Kidney (tissue), 14 donors: ENCODE results near the gene IDUA. TPM values are rescaled to one million over a fixed set of nuclear protein-coding genes. Genes with fewer than 3 reads are reported as not detected.

Experiments
- DNase-seq, 5 donors: peaks; one replicate each; pipeline ENCODE4 v3.0.0-alpha.2; 2013 to 2020
- FAIRE-seq: peaks from 2 replicates; lab custom pipeline; 2012; peaks lifted over from hg19 to GRCh38; lab: Jason Lieb, UNC
- H3K27ac ChIP-seq, 2 donors: one replicate each; pipeline ENCODE4 v1.7.0; 2013; ENCODE audit warnings: low read depth in 2 of 2, low read length in 2 of 2, inconsistent platforms in 1 of 2
- H3K27me3 ChIP-seq: one replicate; pipeline ENCODE4 v1.7.1; 2013; ENCODE audit warnings: low read length, inconsistent platforms; ENCODE audit not compliant: control insufficient read depth, insufficient read depth
- H3K36me3 ChIP-seq, 3 donors: one replicate each; pipeline versions ENCODE4 v1.7.0 to v1.7.1; 2013; ENCODE audit warnings: low read length in 3 of 3, control low read depth in 1 of 3, inconsistent platforms in 1 of 3; ENCODE audit not compliant: insufficient read depth in 3 of 3, control insufficient read depth in 2 of 3
- H3K4me1 ChIP-seq, 3 donors: one replicate each; pipeline versions ENCODE4 v1.7.0 to v1.7.1; 2013; ENCODE audit warnings: low read length in 3 of 3, inconsistent platforms in 1 of 3, low read depth in 1 of 3; ENCODE audit not compliant: control insufficient read depth in 2 of 3, insufficient read depth in 2 of 3
- H3K4me3 ChIP-seq, 3 donors: one replicate each; pipeline versions ENCODE4 v1.7.0 to v1.8.1; 2013; ENCODE audit warnings: low read length in 3 of 3, control low read depth in 1 of 3, inconsistent platforms in 1 of 3
- H3K9ac ChIP-seq, 3 donors: one replicate each; pipeline versions ENCODE4 v1.7.0 to v1.7.1; 2013; ENCODE audit warnings: low read length in 3 of 3, control low read depth in 1 of 3, inconsistent platforms in 1 of 3
- H3K9me3 ChIP-seq, 3 donors: one replicate each; pipeline versions ENCODE4 v1.7.0 to v1.7.1; 2013; ENCODE audit warnings: low read length in 3 of 3, control low read depth in 1 of 3, inconsistent platforms in 1 of 3; ENCODE audit not compliant: control insufficient read depth in 2 of 3, insufficient read depth in 1 of 3
- intact Hi-C: fragments of 100-400 bp; cut with DNase I; formaldehyde crosslinking; loops from one replicate; pipeline ENCODE4 v1.11.1; 2022
- polyA plus RNA-seq: library from polyadenylated mRNA; stranded (reverse); fragments of 350-450 nt; fragmentation: Illumina TruSeq; extraction: RNeasy Lipid Tissue Mini Kit (QIAGEN cat#74804); gene quantifications from one replicate; pipeline ENCODE4 v1.2.3, GENCODE V29; 2014; ENCODE audit warnings: low read depth, low replicate concordance; ENCODE audit not compliant: insufficient read depth
- total RNA-seq: library from RNA; stranded (reverse); fragmentation: NEBNext Ultra II Directional; extraction: Animal tissue kit (Norgen Biotek cat#: 25700); gene quantifications from one replicate; pipeline ENCODE4 v1.2.1, GENCODE V29; 2021
- TF ChIP-seq, protein P1 (sequence below): IDR thresholded peaks from 3 replicates; pipeline ENCODE4 v1.5.1; 2012; ENCODE audit warnings: mild to moderate bottlenecking, moderate library complexity, borderline replicate concordance; ENCODE audit not compliant: insufficient read depth; ENCODE audit errors: extremely low read depth
- donor health status: control.
- donor health status: control.
- donor health status: control.
- donor health status: control.
- donor health status: control.
- donor health status: DM: yes; HTN: yes; CAD: no.
- donor health status: Normal renal cell carcinoma (clear cell type).

The IDUA gene
- total and polyA plus RNA-seq, 2 donors from 2014 or later, result 11.9 to 58.5 TPM

DNA sequence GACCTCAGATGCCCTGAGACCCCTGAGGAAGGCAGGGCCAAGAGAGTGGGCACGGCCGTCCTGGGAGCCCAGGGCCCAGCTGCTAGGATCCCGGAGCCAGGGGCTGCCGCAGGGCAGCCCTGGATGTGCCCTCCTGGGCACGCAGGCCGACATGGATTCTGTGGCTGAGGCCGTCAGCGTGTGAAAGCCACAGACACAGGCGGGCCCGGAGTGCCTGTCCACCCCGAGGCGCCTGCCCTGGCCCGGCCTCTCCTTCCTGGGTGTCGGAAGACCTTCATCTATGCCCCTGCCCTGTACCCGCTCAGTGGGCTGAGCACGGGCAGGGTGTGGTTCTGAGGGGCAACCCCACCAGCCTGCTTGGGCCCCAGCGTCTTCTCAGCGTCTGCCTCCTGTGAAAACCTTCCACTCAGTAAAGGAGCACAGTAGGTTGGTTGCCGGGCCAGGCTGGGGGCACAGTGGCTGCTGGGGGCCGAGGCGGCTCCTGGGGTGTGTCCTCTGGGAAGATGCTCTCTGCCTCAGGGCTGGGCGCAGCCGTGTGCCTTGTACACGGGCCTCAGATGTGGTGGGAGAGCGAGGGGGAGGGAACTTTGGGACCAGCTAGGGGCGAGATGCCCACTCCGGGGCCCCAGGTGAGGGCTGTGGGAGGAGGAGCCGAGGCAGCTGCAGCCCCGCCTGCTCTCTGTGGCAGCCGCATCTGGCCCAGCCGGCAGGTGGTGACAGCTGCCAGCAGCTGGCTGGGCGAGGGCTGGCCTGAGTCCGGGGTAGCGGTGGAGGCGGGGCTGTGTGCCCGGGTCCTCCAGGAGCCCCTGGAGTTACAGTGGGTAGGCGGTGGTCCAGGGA, 45.3 kb downstream of the IDUA start:
- H3K27ac ChIP-seq, result no peak overlapping the region
- TF ChIP-seq, protein P1, sequence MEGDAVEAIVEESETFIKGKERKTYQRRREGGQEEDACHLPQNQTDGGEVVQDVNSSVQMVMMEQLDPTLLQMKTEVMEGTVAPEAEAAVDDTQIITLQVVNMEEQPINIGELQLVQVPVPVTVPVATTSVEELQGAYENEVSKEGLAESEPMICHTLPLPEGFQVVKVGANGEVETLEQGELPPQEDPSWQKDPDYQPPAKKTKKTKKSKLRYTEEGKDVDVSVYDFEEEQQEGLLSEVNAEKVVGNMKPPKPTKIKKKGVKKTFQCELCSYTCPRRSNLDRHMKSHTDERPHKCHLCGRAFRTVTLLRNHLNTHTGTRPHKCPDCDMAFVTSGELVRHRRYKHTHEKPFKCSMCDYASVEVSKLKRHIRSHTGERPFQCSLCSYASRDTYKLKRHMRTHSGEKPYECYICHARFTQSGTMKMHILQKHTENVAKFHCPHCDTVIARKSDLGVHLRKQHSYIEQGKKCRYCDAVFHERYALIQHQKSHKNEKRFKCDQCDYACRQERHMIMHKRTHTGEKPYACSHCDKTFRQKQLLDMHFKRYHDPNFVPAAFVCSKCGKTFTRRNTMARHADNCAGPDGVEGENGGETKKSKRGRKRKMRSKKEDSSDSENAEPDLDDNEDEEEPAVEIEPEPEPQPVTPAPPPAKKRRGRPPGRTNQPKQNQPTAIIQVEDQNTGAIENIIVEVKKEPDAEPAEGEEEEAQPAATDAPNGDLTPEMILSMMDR, result no peak
- DNase-seq (peak in 3 of 5 donors; percentile 70 to 79 (median 71)), FAIRE-seq (no peak)
- H3K36me3 ChIP-seq, result no peaks in the 10 kb centered on the region
- no peaks in the 10 kb centered on the region for H3K9me3 ChIP-seq
- intact Hi-C loops, result no loop called here
- H3K4me3 ChIP-seq, result no peak overlapping the region
- H3K4me1 ChIP-seq, result no peaks in the 10 kb centered on the region
- no peak overlapping the region for H3K9ac ChIP-seq
- H3K27me3 ChIP-seq, result no peaks in the 10 kb centered on the region

DNA sequence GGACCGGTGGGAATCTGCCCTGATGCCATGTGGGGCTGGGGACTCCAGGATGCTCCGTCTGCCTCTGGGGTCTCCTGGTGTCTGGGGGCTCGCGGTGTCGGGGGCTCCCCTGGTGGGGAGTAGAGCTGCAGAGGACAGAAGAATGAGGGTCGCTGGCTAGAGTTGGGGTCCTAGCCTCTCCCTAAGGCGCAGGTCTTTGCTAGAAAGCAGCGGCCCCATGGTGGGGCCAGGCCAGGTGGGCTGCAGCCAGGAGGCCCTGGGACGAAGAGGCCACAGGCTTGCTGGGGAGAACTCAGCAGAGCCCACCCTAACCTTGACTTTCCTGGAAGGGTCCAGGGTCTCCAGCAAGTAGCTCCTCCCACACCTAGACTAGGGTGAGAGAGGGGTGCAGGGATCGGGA, 46.0 kb downstream of the IDUA start:
- intact Hi-C loops, result no loop called here
- Histone ChIP-seq H3K27ac (no peak overlapping the region), H3K4me3 (no peak overlapping the region), H3K9ac (no peak overlapping the region), H3K36me3 (no peaks in the 10 kb centered on the region), H3K4me1 (no peaks in the 10 kb centered on the region), H3K27me3 (no peaks in the 10 kb centered on the region), H3K9me3 (no peaks in the 10 kb centered on the region)
- TF ChIP-seq, protein P1, result no peak
- DNase-seq (no peak), FAIRE-seq (no peak)

- TF ChIP-seq, protein P1, result no peak
- Histone ChIP-seq H3K4me3 (no peak overlapping the region), H3K27ac (no peak overlapping the region), H3K36me3 (no peaks in the 10 kb centered on the region), H3K9me3 (no peaks in the 10 kb centered on the region), H3K27me3 (no peaks in the 10 kb centered on the region), H3K9ac (no peak overlapping the region), H3K4me1 (no peaks in the 10 kb centered on the region)
- peak in 1 of 5 donors; percentile 72 for DNase-seq
- intact Hi-C loops, result no loop called here
- no peak for FAIRE-seq
These were observed 47.2 kb downstream of the IDUA start for GRCh38 chr4:1033840-1034551.
